Chondrocyte (in vitro differentiated cells): Measurements from ENCODE around the gene BCL2. TPM values are rescaled to one million over a fixed set of nuclear protein-coding genes. Genes with fewer than 3 reads are reported as not detected.

Experiments used
- DNase-seq: peaks from one replicate; pipeline ENCODE4 v3.0.0; 2021; ENCODE audit warnings: mixed read lengths, low spot score
- H3K27ac Mint-ChIP-seq: one replicate; pipeline ENCODE4 v1.8.0; 2021; ENCODE audit warnings: mild to moderate bottlenecking, moderate library complexity, mixed read lengths; ENCODE audit not compliant: unreplicated experiment
- H3K27me3 Mint-ChIP-seq: 2 replicates; pipeline ENCODE4 v1.8.0; 2021; ENCODE audit warnings: low read depth, mixed read lengths
- H3K36me3 Mint-ChIP-seq: 2 replicates; pipeline ENCODE4 v1.8.0; 2021; ENCODE audit warnings: low read depth, mixed read lengths
- H3K4me1 Mint-ChIP-seq: 2 replicates; pipeline ENCODE4 v1.8.0; 2021; ENCODE audit warnings: low read depth, mild to moderate bottlenecking, mixed read lengths
- H3K4me3 Mint-ChIP-seq: one replicate; pipeline ENCODE4 v1.8.0; 2021; ENCODE audit warnings: mild to moderate bottlenecking, moderate library complexity, mixed read lengths; ENCODE audit not compliant: unreplicated experiment
- H3K9me3 Mint-ChIP-seq: 2 replicates; pipeline ENCODE4 v1.8.0; 2021; ENCODE audit warnings: low read depth, mixed read lengths
- total RNA-seq: library from RNA; stranded (reverse); gene quantifications from 3 replicates; pipeline ENCODE4 v1.2.1, GENCODE V29; 2021
- TF ChIP-seq, protein P1 (sequence below): fragments of 200-600 bp; sonication (generic); IDR thresholded peaks from 2 replicates; pipeline ENCODE4 v1.5.0; 2021; ENCODE audit warnings: antibody characterized with exemption, mild to moderate bottlenecking, moderate library complexity

BCL2 gene
- total RNA-seq, 1 donor from 2014 or later, result 8.6 TPM

DNA sequence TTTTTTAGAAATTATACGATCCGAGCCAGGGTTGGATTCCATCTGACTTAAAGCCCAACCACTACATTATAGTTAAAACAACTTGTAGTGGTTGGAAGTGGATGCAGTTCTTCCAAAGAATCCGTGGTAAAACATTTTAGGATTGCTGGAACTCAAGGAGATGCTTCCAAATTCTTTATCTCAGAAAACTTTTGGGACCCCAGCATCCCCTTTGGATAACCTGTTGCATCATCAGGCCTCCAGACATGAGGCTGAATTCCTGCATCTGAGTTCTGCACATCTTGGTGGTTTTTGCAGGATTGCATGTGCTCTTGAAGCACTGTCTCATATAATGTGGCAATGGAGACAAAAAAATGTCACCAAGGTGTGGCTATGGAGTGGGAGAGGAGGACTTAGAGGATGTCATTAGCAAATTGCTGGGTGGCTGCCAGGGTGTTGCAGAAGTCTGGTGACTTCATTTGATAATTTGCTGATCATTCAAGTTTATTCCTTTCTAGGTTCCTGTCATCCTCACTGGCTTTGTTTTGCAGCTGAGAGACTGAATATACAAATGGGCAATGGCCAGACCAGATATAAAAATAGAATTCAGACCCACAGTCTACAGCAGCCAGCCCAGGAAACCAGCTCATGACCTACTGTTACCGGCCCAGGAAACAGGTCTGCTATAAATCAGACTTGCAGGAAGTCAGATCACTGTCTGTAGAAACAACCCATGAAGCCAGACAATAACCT lies 207.7 kb downstream of the BCL2 start:
- Mint-ChIP-seq H3K9me3 (no peaks in the 10 kb centered on the region), H3K27ac (peak overlapping the region; percentile 23), H3K36me3 (no peaks in the 10 kb centered on the region), H3K4me1 (peaks cover 28% of the 10 kb centered on the region), H3K4me3 (peak overlapping the region; percentile 7), H3K27me3 (peaks cover 5% of the 10 kb centered on the region)
- DNase-seq, result no peak
- TF ChIP-seq, protein P1, sequence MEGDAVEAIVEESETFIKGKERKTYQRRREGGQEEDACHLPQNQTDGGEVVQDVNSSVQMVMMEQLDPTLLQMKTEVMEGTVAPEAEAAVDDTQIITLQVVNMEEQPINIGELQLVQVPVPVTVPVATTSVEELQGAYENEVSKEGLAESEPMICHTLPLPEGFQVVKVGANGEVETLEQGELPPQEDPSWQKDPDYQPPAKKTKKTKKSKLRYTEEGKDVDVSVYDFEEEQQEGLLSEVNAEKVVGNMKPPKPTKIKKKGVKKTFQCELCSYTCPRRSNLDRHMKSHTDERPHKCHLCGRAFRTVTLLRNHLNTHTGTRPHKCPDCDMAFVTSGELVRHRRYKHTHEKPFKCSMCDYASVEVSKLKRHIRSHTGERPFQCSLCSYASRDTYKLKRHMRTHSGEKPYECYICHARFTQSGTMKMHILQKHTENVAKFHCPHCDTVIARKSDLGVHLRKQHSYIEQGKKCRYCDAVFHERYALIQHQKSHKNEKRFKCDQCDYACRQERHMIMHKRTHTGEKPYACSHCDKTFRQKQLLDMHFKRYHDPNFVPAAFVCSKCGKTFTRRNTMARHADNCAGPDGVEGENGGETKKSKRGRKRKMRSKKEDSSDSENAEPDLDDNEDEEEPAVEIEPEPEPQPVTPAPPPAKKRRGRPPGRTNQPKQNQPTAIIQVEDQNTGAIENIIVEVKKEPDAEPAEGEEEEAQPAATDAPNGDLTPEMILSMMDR, result no peak

- Mint-ChIP-seq H3K4me3 (no peak overlapping the region), H3K36me3 (no peaks in the 10 kb centered on the region), H3K27me3 (no peaks in the 10 kb centered on the region), H3K27ac (no peak overlapping the region), H3K4me1 (peaks cover 32% of the 10 kb centered on the region), H3K9me3 (peaks cover 4% of the 10 kb centered on the region)
- DNase-seq, result no peak
- TF ChIP-seq, protein P1, result no peak
Measured at GRCh38 chr18:63109802-63110201, 209.8 kb downstream of the BCL2 start.

DNA sequence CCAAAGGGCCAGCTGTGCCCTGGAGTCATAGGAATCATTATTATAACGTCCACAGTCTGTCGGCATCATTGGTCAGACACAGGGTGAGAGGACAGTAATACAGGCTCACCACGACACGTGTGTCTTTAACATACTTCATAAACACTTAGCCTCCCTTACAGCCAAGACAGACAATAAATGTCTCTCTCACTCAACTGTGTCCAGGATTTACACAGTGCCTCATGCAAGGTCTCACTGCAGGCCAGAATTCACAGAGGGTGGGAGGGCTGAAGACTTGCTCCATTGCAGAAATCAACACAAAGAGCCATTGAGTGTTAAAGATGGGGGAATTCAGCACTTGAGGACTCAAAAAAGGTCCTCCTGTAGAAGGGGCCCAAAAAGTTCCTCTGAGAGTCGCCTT lies 210.5 kb downstream of the BCL2 start:
- TF ChIP-seq, protein P1, result no peak
- Mint-ChIP-seq H3K4me1 (peaks cover 32% of the 10 kb centered on the region), H3K27ac (no peak overlapping the region), H3K36me3 (no peaks in the 10 kb centered on the region), H3K9me3 (peaks cover 4% of the 10 kb centered on the region), H3K4me3 (no peak overlapping the region), H3K27me3 (no peaks in the 10 kb centered on the region)
- no peak for DNase-seq

DNA sequence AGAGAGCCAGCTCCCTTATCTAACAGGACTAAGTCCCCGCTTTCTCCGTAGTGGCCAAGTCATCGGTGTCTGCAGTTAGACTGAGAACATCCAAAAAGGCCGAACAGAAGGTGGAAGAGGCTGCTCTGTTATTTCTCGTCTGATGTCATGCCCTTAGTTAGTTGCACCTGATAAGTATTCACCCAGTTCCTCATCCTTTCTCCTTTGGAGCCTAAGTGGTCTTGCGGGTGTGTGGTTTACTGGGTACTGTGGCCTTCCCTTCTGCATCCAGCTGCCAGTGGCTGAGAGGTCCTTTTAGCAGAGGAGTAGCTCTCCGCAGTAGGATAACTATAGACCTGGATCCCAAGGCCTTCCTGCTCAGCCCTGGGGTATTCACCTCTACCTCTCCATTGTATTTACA lies 211.6 kb downstream of the BCL2 start:
- H3K36me3 Mint-ChIP-seq, result no peaks in the 10 kb centered on the region
- H3K27me3 Mint-ChIP-seq, result no peaks in the 10 kb centered on the region
- TF ChIP-seq, protein P1, result no peak
- no peak overlapping the region for H3K4me3 Mint-ChIP-seq
- H3K27ac Mint-ChIP-seq, result no peak overlapping the region
- H3K4me1 Mint-ChIP-seq, result peaks cover 32% of the 10 kb centered on the region
- DNase-seq, result no peak
- peaks cover 4% of the 10 kb centered on the region for H3K9me3 Mint-ChIP-seq

DNA sequence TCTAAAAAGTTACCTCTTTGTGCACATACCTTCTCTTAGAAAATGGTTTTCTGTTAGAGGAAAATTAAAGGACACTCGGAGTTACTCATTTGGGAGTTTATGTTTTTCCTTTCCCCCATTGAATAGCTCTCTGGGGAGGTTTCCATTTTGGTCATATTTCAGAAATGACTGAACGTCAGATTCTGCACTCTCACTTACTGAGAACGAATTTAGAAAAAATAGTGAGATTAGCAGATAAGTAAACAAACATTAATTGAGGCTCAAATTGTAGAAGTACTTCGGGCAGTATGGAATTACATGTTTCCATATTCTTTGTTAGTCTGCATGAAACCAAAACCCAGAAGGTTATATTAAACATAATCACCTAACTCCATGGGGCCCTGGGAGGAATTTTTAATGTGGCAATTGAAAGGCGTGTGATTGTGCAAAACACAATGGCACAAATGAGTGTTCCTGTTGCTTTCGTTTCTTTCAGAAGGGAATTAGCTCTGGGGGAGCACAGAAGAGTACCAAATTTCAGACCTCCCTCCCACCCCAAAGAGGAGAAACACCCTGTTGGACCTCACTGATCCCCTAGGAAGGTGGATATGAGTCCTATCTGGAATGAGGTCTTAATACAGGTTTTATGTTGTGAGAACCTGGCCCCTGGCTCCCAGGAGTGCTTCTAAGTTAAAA lies 212.3 kb downstream of the BCL2 start:
- Mint-ChIP-seq H3K36me3 (no peaks in the 10 kb centered on the region), H3K9me3 (peaks cover 4% of the 10 kb centered on the region), H3K4me3 (no peak overlapping the region), H3K4me1 (peaks cover 26% of the 10 kb centered on the region), H3K27me3 (no peaks in the 10 kb centered on the region), H3K27ac (no peak overlapping the region)
- TF ChIP-seq, protein P1, result no peak
- DNase-seq, result no peak
